SK-N-SH (cell line): ENCODE results near the gene KCNN1. TPM values are rescaled to one million over a fixed set of nuclear protein-coding genes. Genes with fewer than 3 reads are reported as not detected.

ENCODE experiments used
- CTCF ChIA-PET: fragments of 300-600, 350-600 bp; formaldehyde crosslinking; extraction: SDS; loops from one replicate; lab custom pipeline; 2021; lab: Yijun Ruan, JAX
- POLR2A ChIA-PET: fragments of 350-600 bp; sonication (Branson Sonifier 250); formaldehyde crosslinking; extraction: SDS; loops from one replicate; lab custom pipeline; 2020; ENCODE audit warnings: antibody characterized with exemption, inconsistent platforms; lab: Yijun Ruan, JAX
- DNase-seq: peaks from one replicate; pipeline ENCODE4 v3.0.0; 2012
- H2AFZ ChIP-seq: fragments of 200-600 bp; sonication (generic); 2 replicates; pipeline ENCODE4 v1.8.1; 2016; ENCODE audit warnings: antibody characterized with exemption, mild to moderate bottlenecking, low read depth
- H3F3A ChIP-seq: fragments of 200-600 bp; sonication (generic); replicated peaks from 2 replicates; pipeline ENCODE3; 2016; ENCODE audit warnings: antibody characterized with exemption, mild to moderate bottlenecking; ENCODE audit not compliant: insufficient read depth
- H3K27ac ChIP-seq, 2 experiments: fragments of 200-500 bp in 1 of 2; fragments of 200-600 bp in 1 of 2; sonication (Bioruptor generic) in 1 of 2; sonication (generic), shearing (Covaris generic) in 1 of 2; 2 replicates each; pipeline versions ENCODE4 v1.5.1 to v1.6.1; 2014 to 2016; ENCODE audit warnings: low read depth in 2 of 2, inconsistent platforms in 1 of 2, low read length in 1 of 2, mild to moderate bottlenecking in 1 of 2, mixed read lengths in 1 of 2
- H3K27me3 ChIP-seq: fragments of 200-600 bp; sonication (generic), shearing (Covaris generic); 2 replicates; pipeline ENCODE4 v1.6.1; 2016; ENCODE audit warnings: mixed run types; ENCODE audit not compliant: insufficient read depth
- H3K36me3 ChIP-seq, 2 experiments: fragments of 200-500 bp in 1 of 2; fragments of 200-600 bp in 1 of 2; sonication (Bioruptor generic) in 1 of 2; sonication (generic) in 1 of 2; replicated peaks in 1 of 2; 2 replicates each; pipeline versions ENCODE3 to v1.5.1; 2014 to 2016; ENCODE audit warnings: low read length in 1 of 2, mild to moderate bottlenecking in 1 of 2; ENCODE audit not compliant: insufficient read depth in 2 of 2, control insufficient read depth in 1 of 2
- H3K4me1 ChIP-seq, 2 experiments: fragments of 200-500 bp in 1 of 2; fragments of 200-600 bp in 1 of 2; sonication (Bioruptor generic) in 1 of 2; sonication (generic), shearing (Covaris generic) in 1 of 2; 2 replicates each; pipeline versions ENCODE4 v1.5.1 to v1.6.1; 2014 to 2016; ENCODE audit warnings: low read depth in 1 of 2, low read length in 1 of 2, mixed run types in 1 of 2; ENCODE audit not compliant: insufficient read depth in 2 of 2, control insufficient read depth in 1 of 2
- H3K4me2 ChIP-seq: fragments of 200-600 bp; sonication (generic), shearing (Covaris generic); 2 replicates; pipeline ENCODE4 v1.6.1; 2017; ENCODE audit warnings: mixed run types
- H3K4me3 ChIP-seq, 2 experiments: fragments of 200-500 bp in 1 of 2; fragments of 200-600 bp in 1 of 2; sonication (Bioruptor generic) in 1 of 2; sonication (generic), shearing (Covaris generic) in 1 of 2; 2 replicates each; pipeline versions ENCODE4 v1.5.1 to v1.8.1; 2014 to 2016; ENCODE audit warnings: low read depth in 2 of 2, inconsistent platforms in 1 of 2, low read length in 1 of 2, mild to moderate bottlenecking in 1 of 2, mixed read lengths in 1 of 2, moderate library complexity in 1 of 2
- H3K79me2 ChIP-seq: fragments of 200-600 bp; sonication (generic); 2 replicates; pipeline ENCODE4 v1.8.1; 2017; ENCODE audit warnings: mild to moderate bottlenecking; ENCODE audit not compliant: insufficient read depth
- H3K9ac ChIP-seq: fragments of 200-600 bp; sonication (generic); 2 replicates; pipeline ENCODE4 v1.6.1; 2017; ENCODE audit warnings: mixed run types
- H3K9me2 ChIP-seq: fragments of 200-600 bp; sonication (generic); 2 replicates; pipeline ENCODE4 v1.6.1; 2017; ENCODE audit warnings: mixed run types
- H3K9me3 ChIP-seq: fragments of 200-600 bp; sonication (generic); 2 replicates; pipeline ENCODE4 v1.6.1; 2017; ENCODE audit warnings: mixed run types, mild to moderate bottlenecking, moderate library complexity
- H4K20me1 ChIP-seq: fragments of 200-600 bp; sonication (generic); 2 replicates; pipeline ENCODE4 v1.6.1; 2017; ENCODE audit warnings: mild to moderate bottlenecking, mixed run types; ENCODE audit not compliant: insufficient read depth
- CTCF ChIP-seq: fragments of 200-600 bp; sonication (generic); IDR thresholded peaks from 2 replicates; pipeline ENCODE4 v1.6.1; 2017; ENCODE audit warnings: antibody characterized with exemption, mild to moderate bottlenecking, moderate library complexity
- ELF1 ChIP-seq: IDR thresholded peaks from 2 replicates; pipeline ENCODE4 v1.4.0; 2012
- EP300 ChIP-seq, 2 experiments: IDR thresholded peaks; 2 replicates each; pipeline versions ENCODE4 v1.4.0 to v1.6.1; 2012; ENCODE audit warnings: borderline replicate concordance in 1 of 2, low read depth in 1 of 2, low read length in 1 of 2
- FOXJ3 ChIP-seq: sonication (generic); formaldehyde crosslinking; IDR thresholded peaks from 2 replicates; pipeline ENCODE4 v1.5.1; 2020; ENCODE audit warnings: mild to moderate bottlenecking, missing genetic modification reagents
- FOXM1 ChIP-seq: IDR thresholded peaks from 2 replicates; pipeline ENCODE4 v1.4.0; 2012; ENCODE audit warnings: low read depth, mild to moderate bottlenecking
- GABPA ChIP-seq: IDR thresholded peaks from 2 replicates; pipeline ENCODE4 v1.4.0; 2012; ENCODE audit warnings: low read depth, mild to moderate bottlenecking
- JUND ChIP-seq: IDR thresholded peaks from 2 replicates; pipeline ENCODE4 v1.4.0; 2012
- MAX ChIP-seq: IDR thresholded peaks from 2 replicates; pipeline ENCODE4 v1.4.0; 2012; ENCODE audit warnings: low read depth
- MXI1 ChIP-seq: IDR thresholded peaks from 2 replicates; pipeline ENCODE4 v1.6.1; 2012; ENCODE audit warnings: mild to moderate bottlenecking, low read depth, low read length, improper control_type of control experiment
- NRF1 ChIP-seq: IDR thresholded peaks from 2 replicates; pipeline ENCODE4 v1.6.1; 2012; ENCODE audit warnings: low read depth, mild to moderate bottlenecking, low read length
- PBX3 ChIP-seq: IDR thresholded peaks from 2 replicates; pipeline ENCODE4; 2012
- TAF1 ChIP-seq: IDR thresholded peaks from 2 replicates; pipeline ENCODE4 v1.6.1; 2012; ENCODE audit warnings: low read depth, mild to moderate bottlenecking, low read length, moderate library complexity, borderline replicate concordance
- TCF12 ChIP-seq: IDR thresholded peaks from 2 replicates; pipeline ENCODE4 v1.4.0; 2012
- TEAD4 ChIP-seq: IDR thresholded peaks from 2 replicates; pipeline ENCODE4 v1.4.0; 2012; ENCODE audit warnings: mild to moderate bottlenecking, borderline replicate concordance; ENCODE audit not compliant: insufficient read depth
- YY1 ChIP-seq: IDR thresholded peaks from 2 replicates; pipeline ENCODE4 v1.4.0; 2012; ENCODE audit warnings: low read depth, mild to moderate bottlenecking
- WGBS: methylation state at CpG from one replicate; pipeline ENCODE4 v1.1.6; 2017; ENCODE audit warnings: low lambda C conversion rate; 5-methylcytosine and 5-hydroxymethylcytosine counted together
- polyA plus RNA-seq, 3 experiments: library from polyadenylated mRNA; depleted of rRNA; stranded (reverse); fragments of >200 nt; gene quantifications; 2 replicates each; pipeline ENCODE4 v1.2.3, GENCODE V29; 2012

KCNN1 gene
- polyA plus RNA-seq, 1 of the 3 experiments (the other 2 are of a cell fraction) = 3.6 TPM

GRCh38 chr19:18041054-18041453 is 74.1 kb downstream of the KCNN1 start (continued):
- no peak for TF ChIP-seq TEAD4

- DNase-seq = no peak
- no peak overlapping the region for H3K9ac ChIP-seq
- no peak overlapping the region for H3K4me3 ChIP-seq
- H3K9me2 ChIP-seq = no peaks in the 10 kb centered on the region
- POLR2A ChIA-PET = no interaction called here
- H3F3A ChIP-seq = no peaks in the 10 kb centered on the region
- peaks cover 8% of the 10 kb centered on the region; the same call in 1 of the 2 replicates for H3K27me3 ChIP-seq
- H2AFZ ChIP-seq = no peak overlapping the region
- no peaks in the 10 kb centered on the region for H3K79me2 ChIP-seq
- H3K27ac ChIP-seq = no peak overlapping the region
- no peaks in the 10 kb centered on the region for H4K20me1 ChIP-seq
- H3K4me2 ChIP-seq = no peak overlapping the region
- TF ChIP-seq MAX (no peak), ELF1 (no peak), FOXJ3 (CRISPR knock-in tag) (no peak), TCF12 (no peak), YY1 (no peak), EP300 (IDR thresholded peaks at IDR 0.05; ENCODE audit: borderline replicate concordance in 1 of 2, low read depth in 1 of 2, low read length in 1 of 2) (no peak), JUND (no peak), TAF1 (no peak), CTCF (no peak), PBX3 (no peak)
- TF ChIP-seq, all 33 proteins: peak for 0
- Histone ChIP-seq H3K4me1 (no peaks in the 10 kb centered on the region; a peak in 1 of 4 replicates), H3K9me3 (no peaks in the 10 kb centered on the region), H3K36me3 (no peaks in the 10 kb centered on the region)
- 61% methylated on average over 1 of the region's 3 CpGs for WGBS
- CTCF ChIA-PET = interaction anchor here (2.2 kb wide), 1 partner anchor 36 kb away, joined by 8 read pairs; the partner anchor contains the start of gene ARRDC2
Observed at GRCh38 chr19:18043676-18044075, 76.8 kb downstream of the KCNN1 start.

GRCh38 chr19:18044825-18045304 is 78.0 kb downstream of the KCNN1 start:
- DNase-seq = no peak
- Histone ChIP-seq H3K4me1 (no peaks in the 10 kb centered on the region; a peak in 1 of 4 replicates), H3K4me2 (peak overlapping the region; percentile 69), H3K9me2 (no peaks in the 10 kb centered on the region), H2AFZ (peak overlapping the region; percentile 84), H3F3A (no peaks in the 10 kb centered on the region), H3K4me3 (peak overlapping the region in 1 of 2 experiments; percentile 28; a peak in 1 of 4 replicates), H3K9ac (no peak overlapping the region), H4K20me1 (no peaks in the 10 kb centered on the region), H3K79me2 (no peaks in the 10 kb centered on the region), H3K27me3 (peaks cover 8% of the 10 kb centered on the region; the same call in 1 of the 2 replicates), H3K36me3 (no peaks in the 10 kb centered on the region), H3K27ac (no peak overlapping the region), H3K9me3 (no peaks in the 10 kb centered on the region)
- ChIA-PET CTCF (interaction anchor here (1.3 to 2.7 kb wide), 2 partner anchors 12 to 37 kb away, joined by 4 to 6 read pairs; partner anchors contain the start of gene ARRDC2), POLR2A (no interaction called here)
- TF ChIP-seq TAF1 (no peak), TCF12 (no peak), ELF1 (no peak), EP300 (IDR thresholded peaks at IDR 0.05; ENCODE audit: borderline replicate concordance in 1 of 2, low read depth in 1 of 2, low read length in 1 of 2) (no peak), FOXM1 (no peak), MAX (no peak), GABPA (no peak), PBX3 (no peak), MXI1 (no peak), FOXJ3 (CRISPR knock-in tag) (no peak), NRF1 (no peak)
- WGBS = 49% methylated on average over 7 of the region's 12 CpGs
